GM15510 (cell line): ENCODE measurements around the gene PLCL1.

Experiments used
- POLR2A ChIP-seq: IDR thresholded peaks from 3 replicates; pipeline ENCODE4 v1.6.1; 2011; ENCODE audit warnings: borderline replicate concordance; ENCODE audit not compliant: insufficient read length; ENCODE audit errors: extremely low read depth

The PLCL1 gene

DNA sequence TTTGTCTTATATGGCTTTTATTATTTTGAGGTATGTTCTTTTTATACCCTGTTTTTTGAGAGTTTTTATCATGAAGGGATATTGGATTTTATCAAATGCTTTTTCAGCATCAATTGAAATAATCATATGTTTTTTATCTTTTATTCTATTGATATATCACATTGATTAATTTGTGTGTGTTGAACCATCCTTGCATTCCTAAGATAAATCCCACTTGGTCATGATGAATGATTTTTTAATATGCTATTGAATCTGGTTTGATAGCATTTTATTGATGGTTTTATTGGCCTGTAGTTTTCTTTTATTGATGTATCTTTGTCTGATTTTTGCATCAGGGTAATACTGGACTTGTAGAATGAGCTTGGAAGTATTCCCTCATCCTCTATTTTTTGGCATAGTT is 160.3 kb downstream of the PLCL1 start:
- TF ChIP-seq POLR2A, result no peak

DNA sequence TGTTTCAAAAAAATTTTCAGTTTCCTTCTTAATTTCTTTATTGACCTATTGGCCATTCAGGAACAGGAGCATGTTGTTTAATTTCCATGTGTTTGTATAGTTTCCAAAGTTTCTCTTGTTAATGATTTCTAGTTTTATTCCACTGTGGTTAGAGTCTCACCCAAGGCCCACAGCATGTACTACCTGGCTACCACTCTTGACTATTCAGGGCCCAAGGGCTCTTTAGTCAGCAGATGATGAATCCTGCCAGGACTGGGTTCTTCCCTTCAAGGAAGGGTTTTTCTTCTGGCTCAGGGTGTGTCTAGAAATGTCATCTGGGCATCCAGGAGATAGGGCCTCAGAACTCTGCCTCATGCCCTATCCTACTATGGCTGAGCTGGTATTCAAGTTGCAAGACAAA is 161.4 kb downstream of the PLCL1 start:
- TF ChIP-seq POLR2A, result no peak

DNA sequence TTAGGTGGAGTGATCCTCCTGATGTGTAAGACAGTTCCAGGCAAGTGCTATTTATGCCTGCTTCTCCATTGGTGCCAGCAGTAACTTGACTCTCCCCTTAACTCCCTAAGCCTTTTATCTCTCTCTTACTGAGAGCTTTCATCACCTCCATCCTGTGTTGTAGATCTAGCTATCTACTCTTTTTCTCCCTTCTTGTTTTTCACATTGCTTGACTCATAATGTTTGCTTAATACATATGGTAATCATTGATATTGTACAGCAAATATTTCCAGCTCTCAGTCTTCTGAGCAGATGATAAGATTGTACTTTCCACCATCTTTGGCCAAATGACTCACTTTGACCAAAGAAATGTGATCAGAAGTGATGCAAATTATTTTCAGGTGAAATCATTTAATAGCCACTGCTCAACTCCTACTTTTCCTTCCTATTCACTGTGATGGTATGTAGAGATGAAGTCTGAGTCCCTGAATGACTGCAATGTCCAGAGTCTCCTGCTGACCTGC is 165.0 kb downstream of the PLCL1 start:
- TF ChIP-seq POLR2A, result no peak

DNA sequence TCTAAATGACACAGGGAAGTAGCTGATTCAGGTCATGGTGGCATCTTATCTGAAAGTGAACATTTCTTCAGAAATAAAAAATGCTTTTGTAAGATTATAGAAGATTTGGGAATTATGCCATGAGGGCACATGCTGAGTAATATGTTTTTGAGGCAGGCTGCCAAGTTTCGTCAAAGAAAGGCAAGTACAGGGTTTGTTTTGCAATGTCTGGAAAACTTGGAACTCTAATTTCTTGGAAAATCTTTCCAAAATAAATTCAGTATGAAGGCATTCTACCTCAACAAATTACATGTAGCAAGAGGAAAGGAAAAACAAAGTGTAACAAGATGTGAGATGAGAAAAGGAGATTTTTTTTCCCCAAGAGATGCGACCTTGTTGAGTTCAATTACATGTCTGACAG is 167.7 kb downstream of the PLCL1 start:
- no peak for TF ChIP-seq POLR2A

DNA sequence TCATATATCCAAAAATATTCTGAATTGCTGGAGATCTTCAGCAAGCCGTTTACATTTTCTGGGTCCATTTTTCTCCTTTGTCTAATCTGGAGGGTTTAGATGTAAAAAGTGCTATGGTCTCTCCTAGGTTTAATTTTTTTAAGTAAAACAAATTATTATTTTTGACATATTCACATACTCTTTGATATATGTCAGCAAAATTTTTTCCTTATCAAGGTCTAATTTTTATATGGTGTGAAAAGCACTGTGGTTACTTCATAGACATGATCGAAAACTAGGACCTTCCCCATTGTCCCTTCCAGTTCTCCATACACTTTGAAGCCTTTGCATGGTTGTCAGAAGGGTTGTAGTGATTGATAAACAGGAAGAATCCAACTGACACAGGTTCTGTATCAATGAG is 168.2 kb downstream of the PLCL1 start:
- no peak for TF ChIP-seq POLR2A

DNA sequence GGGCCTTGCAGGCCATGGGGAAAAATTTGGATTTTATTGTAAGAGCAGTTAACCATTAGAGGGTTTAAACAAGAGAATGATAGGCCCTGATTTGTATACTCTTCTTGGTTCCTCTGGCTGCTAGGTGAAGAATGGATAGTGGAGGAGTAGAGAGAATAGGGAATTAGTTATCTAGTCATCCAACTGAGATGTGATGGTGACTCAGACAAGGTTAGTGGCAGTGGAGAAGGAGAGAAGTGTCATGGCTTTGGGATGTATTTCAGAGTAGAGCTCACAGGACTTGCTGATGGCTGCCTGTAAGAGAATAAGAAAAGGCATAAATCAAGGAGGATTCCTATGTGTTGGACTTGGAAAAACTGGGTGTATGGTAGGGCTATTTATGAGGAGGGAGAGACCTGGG is 169.4 kb downstream of the PLCL1 start:
- no peak for TF ChIP-seq POLR2A

DNA sequence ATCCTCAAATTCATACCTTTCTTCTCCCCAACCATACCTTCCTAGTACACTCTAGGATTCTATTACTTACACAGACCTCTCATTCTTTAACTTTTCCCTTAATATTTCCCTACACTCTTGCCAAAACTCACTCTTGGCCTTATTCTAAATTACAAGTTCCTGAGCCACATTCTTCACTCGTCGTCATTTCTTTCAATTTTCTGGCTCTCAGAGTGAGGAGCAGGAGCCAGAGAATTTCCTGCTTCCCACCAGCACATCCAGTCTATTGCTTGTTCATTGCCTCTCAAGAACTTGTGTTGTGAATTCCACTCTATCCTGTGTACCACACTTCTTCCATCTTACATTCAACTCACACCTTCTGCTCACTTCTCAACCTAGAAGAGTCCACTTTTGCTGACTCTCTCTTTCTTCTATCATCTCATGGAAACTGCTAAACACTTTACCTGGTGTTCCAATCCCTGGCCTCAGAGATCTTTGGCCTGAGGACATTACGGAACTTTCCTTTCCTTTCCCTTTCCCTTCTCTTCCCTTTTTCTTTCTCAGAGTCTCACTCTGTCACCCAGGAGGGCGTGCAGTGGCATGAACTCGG is 171.6 kb downstream of the PLCL1 start:
- no peak for TF ChIP-seq POLR2A

DNA sequence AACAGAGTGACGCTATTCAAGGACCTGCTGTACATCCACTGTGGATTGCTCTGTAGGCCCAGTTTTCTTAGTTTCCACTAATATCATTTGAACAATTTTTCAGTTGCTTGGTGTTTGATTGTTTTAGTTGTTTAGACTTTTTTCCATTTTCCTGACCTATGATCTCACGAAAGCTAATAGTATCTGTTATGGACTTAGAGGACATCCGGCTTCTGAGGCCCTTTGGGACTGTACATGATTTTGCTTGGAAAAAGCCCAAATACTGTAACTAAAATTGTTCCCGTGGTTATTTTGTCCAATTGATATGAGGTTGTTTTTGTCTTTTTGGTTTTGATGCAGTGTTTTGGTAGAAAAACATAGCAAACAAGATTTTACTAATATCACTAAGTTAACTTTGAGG is 174.6 kb downstream of the PLCL1 start:
- no peak for TF ChIP-seq POLR2A

DNA sequence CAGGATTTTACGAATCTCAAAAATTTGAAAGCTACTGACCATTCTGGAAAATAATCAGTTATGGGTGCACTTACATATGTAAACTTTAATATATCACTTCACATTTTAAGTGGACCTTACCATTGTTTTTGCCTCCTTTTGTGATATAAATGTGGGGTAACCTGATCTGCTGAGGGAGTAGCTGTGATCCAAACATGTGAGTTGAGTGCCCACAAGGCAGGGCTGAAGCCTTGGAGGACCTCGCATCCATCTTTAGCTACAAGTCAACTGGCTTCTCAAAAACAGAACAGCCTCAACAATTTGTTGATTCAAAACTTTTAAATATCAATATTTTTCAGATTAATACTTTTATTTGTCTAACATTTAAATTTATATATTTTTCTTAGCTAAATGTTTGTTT is 178.2 kb downstream of the PLCL1 start:
- no peak for TF ChIP-seq POLR2A

DNA sequence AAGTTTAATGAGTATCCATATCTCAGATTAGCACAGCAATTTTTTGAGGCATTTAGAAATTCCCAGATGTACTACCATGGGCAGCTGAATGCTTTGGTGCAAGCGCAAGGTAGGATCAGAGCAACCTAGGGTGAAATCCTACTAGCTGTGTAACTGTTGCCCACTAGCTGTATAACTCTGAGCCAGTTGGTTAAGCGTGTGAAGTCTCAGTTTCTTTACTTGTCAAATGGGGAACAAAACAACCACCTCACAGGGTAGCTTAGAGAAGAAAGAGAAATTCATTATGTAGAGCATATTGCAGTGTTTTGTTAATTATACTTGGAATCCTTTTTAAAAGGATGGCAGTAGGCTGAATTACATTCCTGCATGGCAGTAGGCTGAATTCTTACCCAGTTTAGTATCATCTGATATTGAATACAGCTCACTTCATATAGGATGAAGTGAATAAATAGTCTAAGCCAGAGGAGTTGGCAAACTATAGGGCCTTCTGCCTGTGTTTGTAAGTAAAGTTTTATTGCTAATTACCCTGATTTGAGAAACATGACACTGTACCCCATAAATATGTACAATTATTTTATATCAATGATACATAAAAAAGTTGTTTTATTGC is 180.7 kb downstream of the PLCL1 start:
- no peak for TF ChIP-seq POLR2A

DNA sequence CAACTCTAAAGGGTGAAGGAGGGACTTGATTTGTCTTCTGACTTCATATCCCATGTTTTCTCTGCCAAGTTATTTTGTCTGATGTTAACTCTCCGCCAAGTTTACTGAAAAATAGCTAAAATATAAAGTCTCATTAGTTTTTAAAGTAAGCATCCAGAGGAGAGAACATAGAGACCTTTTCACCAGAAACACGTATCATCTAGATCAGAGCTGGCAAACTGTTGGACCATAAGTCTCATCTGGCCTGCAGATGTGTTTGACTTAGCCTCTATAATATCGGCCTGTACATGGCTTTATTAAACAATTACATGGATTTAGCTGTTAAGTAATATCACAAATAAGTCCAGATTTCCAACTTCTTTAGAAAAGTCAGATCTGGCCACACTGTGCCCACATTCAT is 182.6 kb downstream of the PLCL1 start:
- TF ChIP-seq POLR2A, result no peak

DNA sequence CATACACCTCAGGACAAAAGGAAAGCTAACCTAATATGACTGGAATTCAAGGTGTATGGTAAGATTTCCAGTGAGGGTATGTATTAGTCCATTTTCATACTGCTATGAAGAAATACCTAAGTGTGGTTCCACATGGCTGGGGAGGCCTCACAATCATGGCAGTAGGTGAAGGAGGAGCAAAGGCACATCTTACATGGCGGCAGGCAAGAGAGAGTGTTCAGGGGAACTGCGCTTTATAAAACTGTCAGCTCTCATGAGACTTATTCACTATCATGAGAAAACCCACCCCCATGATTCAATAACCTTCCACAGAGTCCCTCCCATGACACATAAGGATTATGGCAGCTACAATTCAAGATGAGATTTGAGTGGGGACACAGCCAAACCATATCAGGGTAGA is 186.0 kb downstream of the PLCL1 start:
- TF ChIP-seq POLR2A, result no peak

DNA sequence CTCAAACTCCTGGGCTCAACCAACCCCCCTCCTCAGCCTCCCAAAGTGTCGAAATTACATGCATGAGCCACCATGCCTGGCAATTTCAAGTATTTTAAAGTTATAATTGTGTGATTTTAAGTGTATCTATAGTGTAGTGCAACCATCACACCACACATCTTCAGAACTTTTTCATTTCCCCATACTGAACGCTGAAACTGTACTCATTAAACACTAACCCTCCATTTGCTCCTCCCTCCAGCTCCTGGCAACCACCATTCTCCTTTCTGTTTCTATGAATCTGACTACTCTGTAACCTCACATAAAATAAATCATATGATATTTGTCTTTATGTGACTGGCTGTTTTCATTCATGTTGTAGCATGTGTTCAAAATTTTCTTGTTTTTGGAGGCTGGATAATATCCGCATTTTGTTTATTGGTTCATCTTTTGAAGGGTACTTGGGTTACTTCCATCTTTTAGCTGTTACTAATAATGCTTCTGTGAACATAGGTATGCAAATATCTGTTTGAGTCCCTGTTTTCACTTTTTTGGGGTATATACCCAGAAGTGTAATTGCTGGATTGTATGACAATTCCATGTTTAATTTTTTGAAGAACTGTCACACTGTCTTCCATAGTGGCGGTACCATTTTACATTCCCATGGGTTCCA is 188.2 kb downstream of the PLCL1 start:
- no peak for TF ChIP-seq POLR2A

DNA sequence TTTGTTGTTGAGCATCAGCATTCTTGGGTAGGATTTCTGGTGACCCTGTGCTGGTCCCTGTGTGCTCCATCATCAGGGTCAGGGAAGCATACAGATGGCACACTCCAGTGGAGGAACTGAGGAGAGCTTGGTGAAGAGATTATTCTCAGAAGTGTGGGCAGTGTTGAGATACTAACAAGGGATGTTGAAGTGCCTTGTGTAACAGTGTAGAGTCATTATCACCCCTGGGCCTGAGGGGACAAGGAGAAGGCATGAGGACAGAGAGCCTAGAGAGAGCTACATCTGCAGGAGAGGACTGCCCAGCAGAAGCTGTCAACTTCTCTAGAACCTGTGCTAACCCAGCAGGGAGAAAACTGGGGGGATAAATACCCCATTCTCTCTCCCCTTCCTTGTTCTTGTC is 189.0 kb downstream of the PLCL1 start:
- TF ChIP-seq POLR2A, result no peak

DNA sequence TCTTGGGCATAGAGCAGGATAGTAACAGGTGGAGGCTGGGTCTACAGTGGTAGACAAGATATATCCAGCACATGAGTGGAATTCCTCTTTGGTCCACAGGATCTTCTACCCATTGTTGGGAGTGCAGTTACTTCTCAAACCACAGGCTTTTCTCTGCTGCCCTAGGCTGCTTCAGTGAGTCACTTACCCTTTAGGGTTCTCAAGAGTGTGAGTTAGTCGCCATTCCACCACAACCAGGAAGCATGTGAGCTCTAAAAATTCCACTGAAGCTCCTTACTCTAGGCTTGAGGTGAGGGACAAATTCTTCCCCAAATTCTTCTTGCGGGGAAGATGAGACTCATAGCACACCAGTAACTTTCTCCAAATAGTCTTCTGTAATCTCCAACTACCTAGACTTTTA is 189.4 kb downstream of the PLCL1 start:
- TF ChIP-seq POLR2A, result no peak

DNA sequence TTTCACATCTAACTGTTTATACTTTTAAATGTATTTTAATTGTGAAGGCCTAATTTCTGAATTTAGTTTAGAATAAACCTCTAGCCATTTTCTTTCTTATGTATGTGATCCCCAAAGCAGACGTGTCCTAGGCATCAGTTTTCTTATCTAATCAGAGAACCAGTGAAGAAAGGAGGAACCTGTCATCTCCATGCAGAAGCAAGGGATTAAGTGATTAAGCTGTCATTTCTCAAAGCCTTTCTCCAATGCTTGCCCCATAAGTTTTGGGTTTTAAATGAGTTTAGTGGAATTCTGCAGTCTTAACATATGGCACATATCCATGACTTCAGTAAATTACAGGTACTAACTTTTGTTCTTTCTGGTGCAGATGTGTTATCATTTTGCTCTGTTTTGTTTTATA is 190.4 kb downstream of the PLCL1 start:
- TF ChIP-seq POLR2A, result no peak

DNA sequence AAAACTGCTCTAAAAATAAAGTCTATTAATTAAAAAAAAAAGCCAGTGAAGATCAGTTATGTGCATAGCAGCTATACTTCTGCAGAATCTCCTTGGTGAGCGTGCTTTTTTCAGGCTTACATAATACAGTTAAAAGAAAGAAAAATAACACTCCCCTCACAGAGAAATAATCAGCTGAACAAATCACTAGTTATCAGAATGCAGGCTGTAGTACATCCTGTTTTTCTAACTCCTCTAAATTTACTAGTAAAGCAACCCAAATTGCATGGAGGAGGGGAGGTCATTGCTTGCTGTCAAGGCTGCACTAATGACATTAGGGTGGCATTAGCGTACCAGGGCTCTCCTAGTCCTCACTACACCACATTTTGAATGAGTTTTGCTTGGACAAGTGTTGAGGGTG is 192.2 kb downstream of the PLCL1 start:
- no peak for TF ChIP-seq POLR2A

DNA sequence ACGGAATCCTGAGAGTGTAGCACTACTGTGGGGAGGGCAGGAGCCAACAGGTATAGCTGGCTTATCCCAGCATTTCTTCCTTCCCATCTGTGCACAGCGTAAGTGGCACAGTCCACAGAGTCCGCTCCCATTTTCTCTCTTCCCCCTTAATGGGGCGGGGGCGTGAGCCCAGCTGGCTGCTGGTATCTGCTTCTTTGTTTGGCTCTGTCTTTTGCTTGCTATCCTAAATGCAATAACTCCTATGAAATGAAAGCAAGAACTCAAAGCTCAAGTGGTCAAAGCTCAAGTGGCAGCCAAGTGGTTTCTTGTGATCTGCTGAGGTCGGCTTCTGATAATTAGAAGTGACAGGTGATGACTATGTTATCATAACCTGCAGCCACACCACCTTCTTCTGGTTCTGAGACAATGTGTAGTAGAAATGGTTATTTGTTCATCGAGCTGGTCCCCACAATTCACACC is 192.7 kb downstream of the PLCL1 start:
- no peak for TF ChIP-seq POLR2A
